MM.1S (cell line): ENCODE data around the gene HPDL.

ENCODE experiments used
- CTCF ChIP-seq: fragments of 300-600 bp; sonication (generic); IDR thresholded peaks from 2 replicates; pipeline ENCODE4 v1.5.1; 2016; ENCODE audit warnings: antibody characterized with exemption, low read length, mixed read lengths
- EZH2 ChIP-seq: fragments of 300-600 bp; sonication (generic); optimal IDR thresholded peaks from 2 replicates; pipeline ENCODE3; 2017; ENCODE audit warnings: low read depth, mild to moderate bottlenecking, antibody characterized with exemption, low read length, mixed read lengths
- EZH2phosphoT487 ChIP-seq: fragments of 300-600 bp; sonication (generic); IDR thresholded peaks from 2 replicates; pipeline ENCODE4 v1.6.1; 2018; ENCODE audit warnings: antibody characterized with exemption, low read length

- TF ChIP-seq CTCF (no peak), EZH2 (no peak), EZH2phosphoT487 (no peak)
These were observed 28.9 kb upstream of the HPDL start for GRCh38 chr1:45297666-45298356.
